ENCODE results near the gene FRAS1. TPM values are rescaled to one million over a fixed set of nuclear protein-coding genes. Genes with fewer than 3 reads are reported as not detected.
"Not testable (repeated sequence)": the region's sequence is repeated elsewhere in the genome, so short reads cannot be mapped to it uniquely, and the experiment has no call there.

FRAS1 gene
- total RNA-seq, 3 donors from 2014 or later, result 0.03 to 0.08 (median 0.08) TPM

- Mint-ChIP-seq H3K4me1 (ENCODE audit: low read depth) (no peaks in the 10 kb centered on the region), H3K9me3 (no peaks in the 10 kb centered on the region)
- no peak for ATAC-seq
Observed at GRCh38 chr4:78069319-78069718, 12.2 kb downstream of the FRAS1 start.

DNA sequence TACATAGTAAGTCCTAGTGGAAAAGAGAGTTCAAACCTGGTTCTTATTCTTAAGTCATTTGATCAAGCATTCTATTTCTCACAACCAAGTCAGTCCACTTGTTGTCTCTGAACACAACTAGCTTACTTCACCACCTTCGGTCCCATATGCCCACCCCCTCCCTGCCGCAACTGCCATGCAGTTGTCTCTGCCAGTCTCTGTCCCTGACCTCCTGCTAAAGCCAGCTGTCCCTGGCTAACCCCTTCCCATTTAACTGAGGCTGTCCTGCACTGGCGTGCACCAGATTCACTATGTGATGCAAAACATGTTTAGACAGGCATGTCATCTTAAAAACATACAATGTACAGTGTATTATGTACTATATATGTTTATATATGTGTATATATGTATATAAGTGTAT is 12.7 kb downstream of the FRAS1 start:
- DNase-seq (no peak), ATAC-seq (no peak)
- Mint-ChIP-seq H3K27me3 (ENCODE audit: low read depth) (peaks cover 46% of the 10 kb centered on the region), H3K4me3 (no peak overlapping the region), H3K36me3 (ENCODE audit: insufficient read depth) (no peaks in the 10 kb centered on the region), H3K9me3 (no peaks in the 10 kb centered on the region), H3K4me1 (ENCODE audit: low read depth) (no peaks in the 10 kb centered on the region)

More at GRCh38 chr4:78069319-78069718, 12.2 kb downstream of the FRAS1 start:
- Mint-ChIP-seq H3K27me3 (ENCODE audit: low read depth) (peaks cover 44% of the 10 kb centered on the region), H3K36me3 (ENCODE audit: insufficient read depth) (no peaks in the 10 kb centered on the region), H3K4me3 (no peak overlapping the region)
- DNase-seq, result no peak

- H3K36me3 Mint-ChIP-seq (ENCODE audit: insufficient read depth), result no peaks in the 10 kb centered on the region
- no peak overlapping the region for H3K4me3 Mint-ChIP-seq
- ATAC-seq, result no peak
- H3K9me3 Mint-ChIP-seq, result no peaks in the 10 kb centered on the region
- DNase-seq, result no peak
- no peaks in the 10 kb centered on the region for H3K4me1 Mint-ChIP-seq (ENCODE audit: low read depth)
- H3K27me3 Mint-ChIP-seq (ENCODE audit: low read depth), result peaks cover 42% of the 10 kb centered on the region
Observed at GRCh38 chr4:78070731-78071282, 13.7 kb downstream of the FRAS1 start.

DNA sequence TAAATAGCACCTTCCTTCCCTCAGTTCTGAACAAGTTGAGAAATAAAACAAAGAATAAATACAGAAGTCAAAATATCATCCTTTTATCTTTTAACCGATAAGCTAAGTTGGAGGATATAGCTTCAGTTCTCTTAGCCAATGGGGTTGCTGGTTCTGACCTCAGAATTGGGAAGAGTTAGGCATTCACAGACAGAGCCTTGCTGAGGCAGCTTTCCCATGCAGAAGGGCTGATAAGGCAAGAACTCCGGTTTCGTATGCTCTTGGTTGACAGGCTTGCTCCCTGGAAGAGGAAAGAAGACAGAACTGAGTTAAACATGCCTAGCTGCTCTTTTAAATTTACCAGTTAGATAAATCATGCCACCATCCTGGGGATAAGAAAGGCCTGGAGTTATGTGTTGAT is 17.6 kb downstream of the FRAS1 start:
- ATAC-seq, result no peak
- no peaks in the 10 kb centered on the region for H3K4me1 Mint-ChIP-seq (ENCODE audit: low read depth)

GRCh38 chr4:78075986-78076385 is 18.9 kb downstream of the FRAS1 start:
- Mint-ChIP-seq H3K4me1 (ENCODE audit: low read depth) (no peaks in the 10 kb centered on the region), H3K36me3 (ENCODE audit: insufficient read depth) (no peaks in the 10 kb centered on the region), H3K4me3 (no peak overlapping the region), H3K9me3 (no peaks in the 10 kb centered on the region), H3K27me3 (ENCODE audit: low read depth) (peaks cover 30% of the 10 kb centered on the region)
- DNase-seq, result no peak
- ATAC-seq, result no peak

More for the DNA sequence above, 17.6 kb downstream of the FRAS1 start:
- no peak overlapping the region for H3K4me3 Mint-ChIP-seq
- H3K27me3 Mint-ChIP-seq (ENCODE audit: low read depth), result peaks cover 29% of the 10 kb centered on the region
- no peak for DNase-seq
- no peaks in the 10 kb centered on the region for H3K36me3 Mint-ChIP-seq (ENCODE audit: insufficient read depth)
- H3K9me3 Mint-ChIP-seq, result no peaks in the 10 kb centered on the region

- no peak for DNase-seq
- no peaks in the 10 kb centered on the region for H3K9me3 Mint-ChIP-seq
Observed at GRCh38 chr4:78078101-78078500, 21.0 kb downstream of the FRAS1 start.

DNA sequence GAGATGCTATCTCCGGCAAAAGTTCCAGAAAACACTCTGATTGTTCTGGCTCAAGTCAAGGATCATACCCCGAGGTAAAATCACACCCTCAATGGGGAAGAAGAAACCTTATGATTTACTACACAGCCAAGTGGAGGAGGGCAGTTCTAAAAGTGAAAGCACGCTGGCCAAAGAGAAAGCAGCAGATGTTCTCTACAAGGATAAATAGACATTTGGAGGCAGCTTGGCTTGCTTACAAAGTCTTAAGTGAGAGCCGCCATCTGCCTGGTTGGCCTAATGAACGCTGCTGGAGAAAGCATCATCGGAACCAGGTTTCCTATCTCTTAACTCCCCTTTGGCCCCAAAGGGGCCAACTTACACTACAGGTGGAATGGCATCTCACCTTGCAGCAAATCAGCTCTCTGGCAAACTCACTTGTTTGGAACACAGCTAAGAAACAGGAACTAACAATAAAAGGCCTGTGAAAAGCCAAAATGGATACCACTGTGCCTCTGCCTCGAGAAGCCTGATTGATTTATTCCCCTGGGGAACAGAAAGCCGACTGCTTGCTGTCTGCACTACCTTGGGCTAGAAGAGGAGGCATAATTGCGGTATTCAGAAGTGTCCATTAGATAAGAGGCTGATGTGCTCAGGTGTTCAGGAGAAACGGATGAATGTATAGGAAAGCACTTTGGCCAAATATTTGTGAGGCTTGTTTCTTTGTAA is 22.8 kb downstream of the FRAS1 start:
- Mint-ChIP-seq H3K36me3 (ENCODE audit: insufficient read depth) (no peaks in the 10 kb centered on the region), H3K9me3 (no peaks in the 10 kb centered on the region)
- no peak for ATAC-seq

More at GRCh38 chr4:78078101-78078500, 21.0 kb downstream of the FRAS1 start:
- H3K27me3 Mint-ChIP-seq (ENCODE audit: low read depth), result peaks cover 17% of the 10 kb centered on the region
- H3K4me1 Mint-ChIP-seq (ENCODE audit: low read depth), result no peaks in the 10 kb centered on the region
- ATAC-seq, result no peak
- H3K4me3 Mint-ChIP-seq, result no peak overlapping the region
- H3K36me3 Mint-ChIP-seq (ENCODE audit: insufficient read depth), result no peaks in the 10 kb centered on the region

GRCh38 chr4:78081541-78081940 is 24.4 kb downstream of the FRAS1 start:
- no peak for ATAC-seq
- Mint-ChIP-seq H3K4me1 (ENCODE audit: low read depth) (no peaks in the 10 kb centered on the region), H3K4me3 (no peak overlapping the region), H3K27me3 (ENCODE audit: low read depth) (peaks cover 24% of the 10 kb centered on the region), H3K36me3 (ENCODE audit: insufficient read depth) (no peaks in the 10 kb centered on the region), H3K9me3 (no peaks in the 10 kb centered on the region)
- DNase-seq, result no peak

More for the DNA sequence above, 22.8 kb downstream of the FRAS1 start:
- H3K4me3 Mint-ChIP-seq, result no peak overlapping the region
- no peaks in the 10 kb centered on the region for H3K4me1 Mint-ChIP-seq (ENCODE audit: low read depth)
- peaks cover 15% of the 10 kb centered on the region for H3K27me3 Mint-ChIP-seq (ENCODE audit: low read depth)
- no peak for DNase-seq

DNA sequence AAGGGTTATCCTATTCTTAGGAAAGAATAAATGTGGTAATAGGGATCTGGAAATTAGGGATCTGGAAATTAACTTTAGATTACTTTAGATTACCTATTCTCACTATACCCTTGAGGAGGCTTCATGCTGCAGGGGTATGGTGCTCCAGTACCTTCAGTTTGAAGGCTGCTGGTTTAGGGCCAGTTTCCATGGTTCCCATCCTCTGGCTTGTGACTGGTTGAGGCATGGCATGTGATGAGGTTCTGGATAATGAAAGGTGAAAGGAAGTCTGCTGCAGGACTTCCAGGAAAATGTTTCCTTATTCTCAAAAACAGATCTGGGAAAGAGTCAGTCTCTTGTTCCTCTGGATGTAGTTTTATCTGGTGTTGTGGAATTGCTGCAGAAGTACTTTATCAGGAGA is 25.9 kb downstream of the FRAS1 start:
- H3K4me3 Mint-ChIP-seq, result no peak overlapping the region

DNA sequence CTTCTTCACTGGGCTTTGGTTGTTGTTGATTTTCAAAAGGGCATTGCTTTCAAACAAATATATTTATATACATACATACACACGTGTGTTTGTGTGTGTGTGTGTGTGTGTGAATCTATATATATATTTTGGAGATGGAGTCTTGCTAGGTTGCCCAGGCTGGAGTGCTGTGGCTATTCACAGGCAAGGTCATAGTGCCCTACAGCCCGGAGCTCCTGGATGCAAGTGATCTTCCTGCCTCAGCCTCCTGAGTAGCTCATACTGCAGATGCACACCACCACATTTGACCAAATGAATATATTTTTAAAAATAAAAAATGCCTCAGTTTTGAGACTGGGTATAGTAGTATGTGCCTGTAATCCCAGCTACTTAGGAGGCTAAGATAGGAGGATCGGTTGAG is 34.4 kb downstream of the FRAS1 start:
- H3K9me3 Mint-ChIP-seq, result no peaks in the 10 kb centered on the region
- no peaks in the 10 kb centered on the region for H3K36me3 Mint-ChIP-seq (ENCODE audit: insufficient read depth)
- ATAC-seq, result no peak
- H3K4me1 Mint-ChIP-seq (ENCODE audit: low read depth), result no peaks in the 10 kb centered on the region
- DNase-seq, result no peak
- no peak overlapping the region for H3K4me3 Mint-ChIP-seq
- H3K27me3 Mint-ChIP-seq (ENCODE audit: low read depth), result peaks cover 15% of the 10 kb centered on the region

More for the DNA sequence above, 25.9 kb downstream of the FRAS1 start:
- Mint-ChIP-seq H3K9me3 (no peaks in the 10 kb centered on the region), H3K4me1 (ENCODE audit: low read depth) (no peaks in the 10 kb centered on the region), H3K27me3 (ENCODE audit: low read depth) (peaks cover 25% of the 10 kb centered on the region), H3K36me3 (ENCODE audit: insufficient read depth) (no peaks in the 10 kb centered on the region)
- ATAC-seq, result no peak
- no peak for DNase-seq

DNA sequence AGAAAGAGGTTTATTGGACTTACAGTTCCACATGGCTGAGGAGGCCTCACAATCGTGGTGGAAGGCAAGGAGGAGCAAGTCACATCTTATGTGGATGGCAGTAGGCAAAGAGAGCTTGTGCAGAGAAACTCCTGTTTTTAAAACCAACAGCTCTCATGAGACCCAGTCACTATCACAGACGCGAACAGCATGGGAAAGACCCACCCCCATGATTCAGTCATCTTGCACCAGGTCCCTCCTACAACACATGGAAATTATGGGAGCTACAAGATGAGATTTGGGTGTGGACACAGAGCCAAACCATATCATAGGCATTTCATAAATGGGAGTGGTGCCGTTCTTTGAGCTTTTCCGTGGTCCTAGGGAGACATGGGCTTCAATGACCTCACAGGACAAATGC is 35.2 kb downstream of the FRAS1 start:
- ATAC-seq; DNase-seq; H3K9me3 Mint-ChIP-seq; H3K4me1 Mint-ChIP-seq (ENCODE audit: low read depth); H3K36me3 Mint-ChIP-seq (ENCODE audit: insufficient read depth); H3K4me3 Mint-ChIP-seq: not testable (repeated sequence)
- peaks cover 11% of the 10 kb centered on the region for H3K27me3 Mint-ChIP-seq (ENCODE audit: low read depth)

DNA sequence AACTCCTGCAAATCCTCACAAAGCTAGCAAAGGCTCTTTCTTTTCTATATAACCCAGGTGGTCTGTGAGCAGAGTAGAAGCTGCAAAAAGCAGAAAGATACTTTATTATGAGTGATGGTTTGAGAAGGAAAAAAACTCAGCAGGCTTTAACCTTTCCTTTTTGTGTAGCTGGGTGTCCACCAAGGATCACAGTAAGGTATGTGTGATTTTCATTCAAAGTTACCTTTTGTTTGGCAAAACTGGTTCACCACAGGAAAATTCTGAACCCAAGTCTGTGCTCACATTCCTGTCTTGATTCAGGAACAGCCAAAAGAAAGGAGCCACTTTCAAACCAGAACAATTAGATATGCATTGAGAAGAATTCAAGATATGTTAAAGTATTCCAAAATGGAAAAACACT is 35.7 kb downstream of the FRAS1 start:
- no peaks in the 10 kb centered on the region for H3K9me3 Mint-ChIP-seq

DNA sequence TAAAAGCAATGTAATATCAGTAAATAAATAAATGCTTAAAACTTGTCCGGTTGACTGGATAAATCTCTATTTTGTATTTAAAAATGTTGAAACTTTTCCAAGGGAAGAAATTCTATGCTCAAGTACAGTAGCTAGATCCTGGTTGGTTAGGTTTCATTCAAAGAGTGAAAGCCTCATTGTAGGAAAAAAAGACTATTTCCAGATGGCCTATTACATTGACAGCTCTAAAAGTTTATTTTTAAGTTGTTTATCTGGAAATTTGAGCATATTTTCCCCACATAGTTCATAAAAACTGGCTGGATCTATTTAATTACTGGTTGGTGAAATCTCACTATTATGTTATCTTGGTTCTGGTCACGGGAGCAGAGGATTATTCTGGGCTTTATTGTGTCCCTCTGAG is 38.0 kb downstream of the FRAS1 start:
- no peaks in the 10 kb centered on the region for H3K9me3 Mint-ChIP-seq
- no peaks in the 10 kb centered on the region for H3K36me3 Mint-ChIP-seq (ENCODE audit: insufficient read depth)
- no peak for ATAC-seq
- peaks cover 7% of the 10 kb centered on the region for H3K27me3 Mint-ChIP-seq (ENCODE audit: low read depth)
- no peak overlapping the region for H3K4me3 Mint-ChIP-seq
- H3K4me1 Mint-ChIP-seq (ENCODE audit: low read depth), result no peaks in the 10 kb centered on the region
- DNase-seq, result no peak

More for the DNA sequence above, 35.7 kb downstream of the FRAS1 start:
- Mint-ChIP-seq H3K36me3 (ENCODE audit: insufficient read depth) (no peaks in the 10 kb centered on the region), H3K4me1 (ENCODE audit: low read depth) (no peaks in the 10 kb centered on the region), H3K4me3 (no peak overlapping the region), H3K27me3 (ENCODE audit: low read depth) (peaks cover 8% of the 10 kb centered on the region)
- ATAC-seq (no peak), DNase-seq (no peak)

- H3K4me3 Mint-ChIP-seq, result no peak overlapping the region
- ATAC-seq, result no peak
- no peak for DNase-seq
- H3K36me3 Mint-ChIP-seq (ENCODE audit: insufficient read depth), result no peaks in the 10 kb centered on the region
- H3K4me1 Mint-ChIP-seq (ENCODE audit: low read depth), result no peaks in the 10 kb centered on the region
- H3K27me3 Mint-ChIP-seq (ENCODE audit: low read depth), result no peaks in the 10 kb centered on the region
- H3K9me3 Mint-ChIP-seq, result no peaks in the 10 kb centered on the region
Observed at GRCh38 chr4:78099058-78099457, 41.9 kb downstream of the FRAS1 start.

- Mint-ChIP-seq H3K4me1 (ENCODE audit: low read depth) (no peaks in the 10 kb centered on the region), H3K4me3 (no peak overlapping the region), H3K36me3 (ENCODE audit: insufficient read depth) (no peaks in the 10 kb centered on the region), H3K27me3 (ENCODE audit: low read depth) (peaks cover 3% of the 10 kb centered on the region), H3K9me3 (peaks cover 2% of the 10 kb centered on the region)
- DNase-seq, result no peak
- ATAC-seq, result no peak
Observed at GRCh38 chr4:78100060-78100459, 42.9 kb downstream of the FRAS1 start.

Measured in activated T-cell treated with anti-CD3 and anti-CD28 coated beads, Interleukin-2, amount 50 U/mL, for 4 hours (primary cell).